ENCODE results near the gene FSTL3.
"Not testable (repeated sequence)": the region's sequence is repeated elsewhere in the genome, so short reads cannot be mapped to it uniquely, and the experiment has no call there.

Gene FSTL3

GRCh38 chr19:676339-677105, at the start of gene FSTL3:
TSS of gene FSTL3 (plus strand) at chr19:676392. CDS start at chr19:676424, 32 bp downstream.
- no peak for DNase-seq

GRCh38 chr19:626566-626965, 49.6 kb upstream of the FSTL3 start:
- not testable (repeated sequence) for DNase-seq

DNA sequence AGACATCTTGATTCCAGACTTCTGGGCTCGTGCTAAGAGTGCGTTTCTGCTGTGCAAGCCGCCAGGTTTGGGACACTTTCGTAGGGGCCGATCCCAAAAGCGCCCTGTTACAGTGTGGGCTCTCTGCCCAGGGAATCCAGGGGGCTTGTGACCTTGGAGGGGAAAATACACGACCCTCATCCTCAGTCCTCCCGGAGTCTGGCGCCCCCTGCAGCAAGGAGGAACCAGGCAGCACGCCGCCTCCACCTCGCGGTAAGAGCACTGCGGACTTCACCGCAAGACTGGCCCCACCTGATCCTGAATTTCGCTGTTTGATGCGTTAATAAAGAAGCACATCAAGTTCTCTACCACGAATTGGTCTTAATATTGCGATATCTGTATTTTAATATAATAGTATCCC, 48.0 kb upstream of the FSTL3 start:
- no peak for DNase-seq

- not testable (repeated sequence) for DNase-seq
Observed at GRCh38 chr19:629515-629914, 46.7 kb upstream of the FSTL3 start.

DNA sequence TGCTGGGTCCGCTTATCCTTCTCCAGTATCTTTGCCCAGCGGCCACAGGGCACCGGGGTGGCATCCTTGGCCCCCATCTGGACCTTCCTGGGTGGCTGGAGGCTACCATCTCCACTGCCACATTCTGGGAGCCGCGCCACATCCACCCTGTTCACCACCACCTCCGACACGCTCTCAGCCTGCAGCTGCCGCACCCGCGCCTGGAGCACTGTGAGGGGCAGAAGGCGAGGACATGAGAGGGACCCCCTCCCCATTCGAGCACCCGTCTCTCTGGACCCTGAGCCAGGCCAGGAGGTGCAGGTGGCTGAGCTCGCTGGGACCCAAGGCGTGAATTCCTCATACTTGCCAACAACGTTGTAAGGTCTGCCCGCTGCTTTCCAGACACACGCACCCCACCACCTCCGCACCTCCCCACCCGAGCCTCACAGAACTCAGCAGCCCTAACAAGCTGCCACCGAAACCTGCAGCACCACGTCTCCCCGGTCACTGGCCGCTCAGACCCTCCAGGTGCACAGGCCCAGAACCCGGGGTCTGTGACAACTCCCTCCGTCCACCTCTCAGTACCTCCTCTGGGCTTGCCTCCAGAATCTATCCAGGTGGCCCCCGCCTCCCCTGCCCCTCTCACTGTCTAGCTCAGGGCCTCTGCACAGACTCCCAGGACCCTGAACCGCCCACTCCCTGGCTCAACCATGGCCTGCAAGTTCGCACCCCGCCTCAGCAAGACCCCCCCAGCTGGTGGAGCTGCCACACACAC, 46.1 kb upstream of the FSTL3 start:
- no peak for DNase-seq

DNA sequence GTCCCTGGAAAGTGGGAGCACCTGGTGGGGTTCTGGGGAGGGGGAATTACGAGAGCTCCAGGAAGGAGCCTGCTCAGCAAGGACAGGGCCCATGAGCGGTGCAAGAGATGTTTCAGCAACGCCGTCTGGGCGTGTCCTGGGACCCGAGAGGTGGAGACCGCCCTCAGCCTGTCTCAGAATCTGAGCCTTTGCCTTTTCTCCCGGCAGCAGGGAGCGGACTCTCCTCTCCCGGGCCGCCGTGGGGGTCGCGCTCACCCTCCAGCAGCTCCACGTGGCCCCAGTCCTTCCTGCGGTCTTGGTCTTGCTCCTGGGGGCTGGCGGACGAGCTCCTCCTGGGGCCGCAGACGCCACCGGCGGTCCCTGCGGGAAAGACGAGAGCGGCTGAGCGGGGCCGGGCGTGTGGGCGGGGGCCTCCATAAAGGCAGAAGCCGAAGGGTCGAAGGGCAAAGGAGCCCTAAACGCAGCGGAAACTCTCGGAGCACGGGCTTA, 43.6 kb upstream of the FSTL3 start:
- no peak for DNase-seq

- peak; percentile 96 for DNase-seq
Observed at GRCh38 chr19:633068-633785, 43.0 kb upstream of the FSTL3 start, which contains the start of gene POLRMT. TSS of gene POLRMT (minus strand) at chr19:633537. CDS start at chr19:633512, 25 bp downstream.

DNA sequence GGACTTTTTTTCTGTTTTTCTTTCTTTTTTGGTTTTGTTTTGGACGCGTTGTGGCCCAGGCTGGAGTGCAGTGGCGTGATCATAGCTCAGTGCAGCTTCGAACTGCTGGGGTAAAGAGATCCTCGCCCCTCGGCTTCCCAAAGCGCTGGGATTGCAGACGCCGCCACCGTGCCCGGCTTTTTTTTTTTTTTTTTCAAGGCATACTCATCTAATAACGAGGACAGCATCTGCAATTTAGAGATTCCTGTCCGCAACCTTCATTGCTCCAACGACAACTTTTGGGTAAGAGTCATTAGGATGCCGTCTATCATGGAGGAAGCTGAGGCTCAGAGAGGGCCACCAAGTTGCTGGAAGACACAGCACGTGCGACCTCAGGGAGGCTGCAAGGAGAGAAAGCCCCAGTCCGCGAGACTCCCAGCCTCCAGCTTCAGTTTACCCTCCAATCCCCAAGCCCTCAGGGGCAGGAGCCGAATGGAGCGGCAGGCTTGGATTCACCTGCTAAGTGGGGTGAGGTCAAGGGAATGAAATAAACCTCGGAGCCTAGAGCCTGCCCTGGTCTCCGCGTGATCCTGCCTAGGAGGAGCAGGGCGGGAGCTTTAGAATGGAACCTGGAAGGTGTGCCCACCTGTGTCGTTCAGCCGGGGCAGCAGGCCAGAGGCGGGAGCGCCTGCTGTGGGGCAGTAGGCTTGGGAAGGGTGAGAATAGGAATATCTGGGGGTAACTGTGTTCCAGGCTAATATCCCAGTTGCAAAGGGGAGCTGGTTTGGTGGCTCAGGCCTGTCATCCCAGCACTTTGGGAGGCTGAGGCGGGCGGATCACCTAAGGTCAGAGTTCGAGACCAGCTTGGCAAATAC, 42.2 kb upstream of the FSTL3 start:
- no peak for DNase-seq

- no peak for DNase-seq
Observed at GRCh38 chr19:634975-635652, 41.1 kb upstream of the FSTL3 start.

DNA sequence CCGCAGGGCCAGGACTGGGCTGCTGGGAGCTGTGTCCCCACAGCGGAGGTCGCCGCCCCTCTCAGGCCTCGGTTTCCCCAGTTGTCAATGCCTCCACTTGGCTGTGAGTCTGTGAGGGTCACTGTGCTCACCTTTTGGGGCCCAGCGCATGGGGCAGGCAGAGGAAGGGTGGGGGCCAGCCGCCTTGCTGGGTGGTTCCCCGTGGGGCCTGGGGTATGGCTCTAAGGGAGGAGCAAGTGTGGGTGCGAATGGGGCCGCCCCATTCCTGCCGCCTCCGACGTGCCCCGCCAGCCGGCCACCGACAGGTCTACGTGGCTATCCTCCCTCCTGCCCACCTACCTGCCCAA, 37.3 kb upstream of the FSTL3 start:
- no peak for DNase-seq

DNA sequence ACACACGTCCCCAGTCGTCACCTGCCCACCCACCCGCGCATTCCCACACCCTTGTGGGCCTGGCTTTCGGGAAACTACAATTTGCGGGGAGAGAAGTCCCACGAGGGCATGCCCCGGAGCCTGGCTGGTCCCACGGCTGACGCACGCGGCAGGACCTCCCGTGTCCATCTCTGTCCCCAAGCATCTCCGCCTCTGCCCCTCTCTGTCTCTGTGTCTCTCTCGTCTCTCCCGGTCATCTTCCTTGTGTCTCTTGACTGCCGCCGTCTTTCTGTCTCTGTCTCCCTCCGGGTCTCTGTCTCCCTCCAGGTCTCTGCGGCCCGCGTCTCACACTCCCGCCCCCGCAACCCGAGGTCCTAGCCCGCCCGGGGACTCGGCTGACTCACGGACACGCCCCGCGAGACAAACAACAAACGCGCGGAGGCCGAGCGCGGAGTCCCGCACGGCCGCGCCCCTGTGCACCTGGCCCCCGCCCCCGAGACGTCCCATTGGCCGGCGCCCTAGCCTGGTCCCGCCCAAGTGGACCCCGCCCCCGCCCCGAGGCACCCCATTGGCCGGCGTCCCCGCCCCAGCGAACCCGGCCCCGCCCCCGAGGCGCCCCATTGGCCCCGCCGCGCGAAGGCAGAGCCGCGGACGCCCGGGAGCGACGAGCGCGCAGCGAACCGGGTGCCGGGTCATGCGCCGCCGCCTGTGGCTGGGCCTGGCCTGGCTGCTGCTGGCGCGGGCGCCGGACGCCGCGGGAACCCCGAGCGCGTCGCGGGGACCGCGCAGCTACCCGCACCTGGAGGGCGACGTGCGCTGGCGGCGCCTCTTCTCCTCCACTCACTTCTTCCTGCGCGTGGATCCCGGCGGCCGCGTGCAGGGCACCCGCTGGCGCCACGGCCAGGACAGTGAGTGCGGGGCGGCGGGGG, 36.7 kb upstream of the FSTL3 start, which contains the start of gene FGF22:
TSS of gene FGF22 (plus strand) at position 627 of the 908 bp plus-strand sequence. CDS start at position 674, 47 bp downstream.
- DNase-seq, result peak; percentile 85

- no peak for DNase-seq
Observed at GRCh38 chr19:640161-640558, 36.0 kb upstream of the FSTL3 start.

DNA sequence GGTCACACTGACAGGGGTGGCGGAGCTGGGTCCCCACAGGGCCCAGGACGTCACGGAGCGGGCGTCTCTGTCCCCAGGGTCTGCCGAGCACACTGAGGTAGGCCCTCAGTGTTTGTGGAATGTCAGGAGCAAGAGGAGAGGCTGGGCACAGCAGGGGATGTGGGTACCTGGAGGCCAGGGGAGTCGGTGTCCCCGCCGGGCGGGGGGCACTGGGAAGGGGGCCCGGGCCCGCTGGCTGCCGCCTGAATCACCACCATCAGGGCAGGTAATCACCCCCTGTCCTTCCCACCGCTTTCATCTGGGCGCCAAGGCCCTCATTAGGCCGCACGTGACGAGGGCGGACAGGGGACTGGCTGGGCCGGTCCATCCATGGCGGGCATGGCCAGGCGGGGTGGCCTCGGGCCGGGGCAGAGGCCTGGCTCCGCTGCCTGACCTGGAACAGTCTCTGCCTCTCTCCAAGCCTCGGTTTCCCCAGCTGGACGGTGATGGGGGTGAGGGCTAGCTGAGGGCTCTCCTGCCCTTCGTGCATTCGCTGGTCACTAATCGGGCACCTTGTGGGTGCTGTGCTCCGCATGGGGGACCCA, 35.5 kb upstream of the FSTL3 start:
- no peak for DNase-seq

GRCh38 chr19:641702-642101, 34.5 kb upstream of the FSTL3 start:
- no peak for DNase-seq

DNA sequence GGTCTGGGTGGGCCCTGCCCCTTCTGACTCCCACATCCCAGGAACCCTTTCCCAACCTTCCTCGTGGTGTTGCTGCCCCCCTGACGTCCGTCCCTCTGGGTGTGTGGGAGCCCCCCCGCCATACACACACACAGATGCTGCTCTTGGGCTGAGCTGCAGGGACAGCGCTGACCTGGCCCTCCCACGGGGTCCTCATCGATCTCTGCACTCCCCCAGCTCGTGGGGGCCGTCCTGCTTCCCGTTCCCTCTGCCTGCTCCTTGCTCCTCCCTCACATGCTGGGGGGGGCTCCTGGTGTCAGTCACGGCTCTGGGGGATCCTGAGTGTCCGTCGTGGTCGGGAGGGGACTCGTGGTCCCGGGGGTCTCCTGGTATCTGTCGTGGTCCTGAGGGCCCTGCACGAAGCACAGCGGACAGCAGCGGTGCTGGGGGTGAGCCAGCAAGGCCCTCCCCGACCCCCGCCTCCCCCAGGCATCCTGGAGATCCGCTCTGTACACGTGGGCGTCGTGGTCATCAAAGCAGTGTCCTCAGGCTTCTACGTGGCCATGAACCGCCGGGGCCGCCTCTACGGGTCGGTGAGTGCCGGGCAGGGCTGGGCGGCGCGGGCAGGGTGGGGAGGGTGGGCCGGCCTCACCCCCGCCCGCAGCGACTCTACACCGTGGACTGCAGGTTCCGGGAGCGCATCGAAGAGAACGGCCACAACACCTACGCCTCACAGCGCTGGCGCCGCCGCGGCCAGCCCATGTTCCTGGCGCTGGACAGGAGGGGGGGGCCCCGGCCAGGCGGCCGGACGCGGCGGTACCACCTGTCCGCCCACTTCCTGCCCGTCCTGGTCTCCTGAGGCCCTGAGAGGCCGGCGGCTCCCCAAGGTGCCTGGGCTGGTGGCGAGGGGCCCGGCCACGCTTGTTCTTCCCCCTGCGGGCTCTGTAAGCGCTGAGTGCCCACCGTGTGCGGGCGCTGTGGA, 33.1 kb upstream of the FSTL3 start:
- DNase-seq, result no peak

DNA sequence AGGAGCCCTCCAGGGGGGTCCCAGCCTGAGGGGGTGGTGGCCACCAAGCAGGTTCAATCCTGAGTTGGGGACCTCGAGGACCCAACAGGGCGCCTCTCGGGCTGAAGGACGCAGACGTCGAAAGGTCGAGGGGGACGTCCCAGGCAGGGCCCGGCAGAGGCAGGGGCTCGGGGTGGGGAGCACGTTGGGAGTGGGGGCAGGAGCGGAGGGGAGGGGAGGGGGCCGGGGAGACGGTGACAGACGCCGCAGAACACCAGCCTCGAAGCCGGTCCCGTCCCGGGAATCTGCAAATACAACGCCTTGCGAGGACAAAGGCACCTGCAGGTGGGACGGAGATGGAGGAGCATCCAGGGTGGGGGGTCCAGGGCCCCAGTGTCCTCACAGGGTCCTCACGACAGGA, 32.5 kb upstream of the FSTL3 start:
- DNase-seq, result no peak

DNA sequence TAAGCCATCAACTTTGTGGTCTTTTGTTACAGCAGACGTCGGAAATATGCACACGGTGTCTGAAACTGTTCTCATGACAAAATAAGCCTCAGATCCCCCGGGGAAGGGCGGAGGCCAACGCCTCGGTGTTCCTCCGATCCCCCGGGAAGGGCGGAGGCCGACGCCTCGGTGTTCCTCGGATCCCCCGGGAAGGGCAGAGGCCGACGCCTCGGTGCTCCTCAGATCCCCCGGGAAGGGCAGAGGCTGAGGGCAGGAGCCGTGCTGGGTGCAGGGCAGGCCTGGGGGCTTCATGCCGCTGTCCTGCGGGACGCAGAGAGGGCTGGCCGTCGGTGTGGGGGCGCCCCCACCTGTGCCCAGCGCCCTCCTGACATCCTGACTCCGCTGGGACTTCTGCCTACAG, 31.8 kb upstream of the FSTL3 start:
- DNase-seq, result no peak

DNA sequence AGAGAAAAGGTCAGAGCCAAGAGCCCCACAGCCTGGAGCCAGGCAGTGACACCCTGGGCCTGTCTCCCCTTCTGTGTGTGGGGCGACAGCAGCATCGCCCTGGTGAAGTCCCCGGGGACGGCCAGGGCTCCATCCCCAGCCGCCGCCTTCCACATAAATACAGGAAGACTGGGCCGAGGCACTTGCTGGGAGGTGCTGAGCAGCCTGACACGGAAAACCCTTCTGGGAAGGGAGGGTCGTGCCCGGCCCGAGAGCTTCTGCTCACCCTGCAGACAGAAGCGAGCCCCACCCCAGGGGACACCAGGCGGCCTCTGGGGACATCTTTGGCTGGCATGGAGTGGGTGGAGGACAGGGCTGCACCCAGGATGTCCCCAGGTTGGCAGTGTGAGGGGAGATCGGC, 31.4 kb upstream of the FSTL3 start:
- DNase-seq, result no peak
